H1 (cell line): ENCODE data around the gene PHACTR1. TPM values are rescaled to one million over a fixed set of nuclear protein-coding genes. Genes with fewer than 3 reads are reported as not detected.

Experiments used
- E2F6 ChIP-seq: IDR thresholded peaks from 2 replicates; pipeline ENCODE4 v1.6.1; 2012; ENCODE audit warnings: inconsistent platforms
- KDM4A ChIP-seq: IDR thresholded peaks from one replicate; pipeline ENCODE4 v1.7.1; 2012; ENCODE audit warnings: low read depth, mild to moderate bottlenecking, moderate library complexity, low read length, inconsistent platforms; ENCODE audit not compliant: severe bottlenecking
- KDM5A ChIP-seq: fragments of 200-600 bp; IDR thresholded peaks from 2 replicates; pipeline ENCODE4 v1.7.1; 2012; ENCODE audit warnings: mild to moderate bottlenecking, low read length, inconsistent platforms, mixed read lengths
- NRF1 ChIP-seq: IDR thresholded peaks from 2 replicates; pipeline ENCODE4 v1.6.1; 2011; ENCODE audit warnings: mild to moderate bottlenecking, low read depth, low read length, improper control_type of control experiment
- PHF8 ChIP-seq: fragments of 200-600 bp; sonication (generic); conservative IDR thresholded peaks from 2 replicates; pipeline ENCODE4 v1.7.1; 2012; ENCODE audit warnings: low read depth, mild to moderate bottlenecking, inconsistent platforms, low read length, moderate library complexity
- POLR2A ChIP-seq, 2 experiments: IDR thresholded peaks; 1 replicate in 1 of 2; 2 replicates in 1 of 2; pipeline ENCODE4 v1.6.1; 2011; ENCODE audit warnings: low read depth in 2 of 2, low read length in 2 of 2, mild to moderate bottlenecking in 2 of 2; ENCODE audit errors: control extremely low read depth in 1 of 2
- POLR2AphosphoS5 ChIP-seq: IDR thresholded peaks from 2 replicates; pipeline ENCODE4 v1.6.1; 2011; ENCODE audit warnings: low read depth, low read length
- RAD21 ChIP-seq, 2 experiments: IDR thresholded peaks in 1 of 2; conservative IDR thresholded peaks in 1 of 2; 2 replicates each; pipeline ENCODE4 v1.6.1; 2011; ENCODE audit warnings: low read depth in 2 of 2, low read length in 2 of 2, improper control_type of control experiment in 1 of 2, inconsistent platforms in 1 of 2, mild to moderate bottlenecking in 1 of 2, moderate library complexity in 1 of 2
- SUZ12 ChIP-seq: fragments of 200-600 bp; sonication (generic); IDR thresholded peaks from 2 replicates; pipeline ENCODE4 v1.6.1; 2012; ENCODE audit warnings: mild to moderate bottlenecking, inconsistent platforms, low read length, moderate library complexity, mixed read lengths
- polyA plus RNA-seq, 7 experiments: library from polyadenylated mRNA; depleted of rRNA in 3 of 7; stranded (reverse) in 5 of 7; unstranded in 2 of 7; fragments of >200 nt in 5 of 7; fragments of 200-250 nt in 2 of 7; gene quantifications; 1 replicate in 5 of 7; 2 replicates in 1 of 7; 4 replicates in 1 of 7; pipeline versions ENCODE4 v1.2.1 to v1.2.3, GENCODE V29; 2011 to 2013; ENCODE audit warnings: missing spikeins in 2 of 7, mixed read lengths in 2 of 7
- total RNA-seq: library from RNA; stranded (reverse); fragmentation: NEBNext Ultra II Directional; extraction: Animal tissue kit (Norgen Biotek cat#: 25700); gene quantifications from 2 replicates; pipeline ENCODE4 v1.2.1, GENCODE V29; 2021

PHACTR1 gene
- total and polyA plus RNA-seq, 2 of the 8 experiments (the other 6 are each of a cell fraction or from before 2014, with no cell fraction given), result 3.9 to 17.1 TPM

GRCh38 chr6:12851123-12851695 is 134.6 kb downstream of the PHACTR1 start (continued):
- TF ChIP-seq KDM4A (no peak), POLR2A (IDR thresholded peaks at IDR 0.05; ENCODE audit: control extremely low read depth in 1 of 2, low read depth in 2 of 2, low read length in 2 of 2) (no peak), RAD21 (IDR thresholded peaks at IDR 0.05 in 1 of 2, conservative IDR thresholded peaks at IDR 0.05 in 1 of 2; ENCODE audit: low read depth in 2 of 2, low read length in 2 of 2) (no peak), POLR2AphosphoS5 (no peak), E2F6 (no peak), KDM5A (no peak), PHF8 (no peak), SUZ12 (no peak), NRF1 (no peak)
